Measurements from ENCODE around the gene FTMT.
A peak's percentile ranks its signal among the peaks of the same experiment; 100 is the strongest.

The FTMT gene

GRCh38 chr5:121863753-121864285 is 12.1 kb downstream of the FTMT start:
- Histone ChIP-seq H3K9ac (ENCODE audit: low read length) (no peak overlapping the region), H3K27me3 (replicated peaks; ENCODE audit: control insufficient read depth, insufficient read depth, low read length) (no peaks in the 10 kb centered on the region), H3K36me3 (ENCODE audit: control insufficient read depth, insufficient read depth, low read length, severe bottlenecking) (no peaks in the 10 kb centered on the region), H3K4me3 (ENCODE audit: low read length) (no peak overlapping the region), H3K4me1 (ENCODE audit: control insufficient read depth, insufficient read depth, low read length) (no peaks in the 10 kb centered on the region), H3K9me3 (ENCODE audit: control insufficient read depth, low read length) (no peaks in the 10 kb centered on the region)
- no peak for DNase-seq (ENCODE audit: low read depth)

- H3K9me3 ChIP-seq (ENCODE audit: control insufficient read depth, low read length) = no peaks in the 10 kb centered on the region
- no peak overlapping the region for H3K9ac ChIP-seq (ENCODE audit: low read length)
- no peaks in the 10 kb centered on the region for H3K36me3 ChIP-seq (ENCODE audit: control insufficient read depth, insufficient read depth, low read length, severe bottlenecking)
- no peak for DNase-seq (ENCODE audit: low read depth)
- no peaks in the 10 kb centered on the region for H3K27me3 ChIP-seq (replicated peaks; ENCODE audit: control insufficient read depth, insufficient read depth, low read length)
- peaks cover under 1% of the 10 kb centered on the region for H3K4me1 ChIP-seq (ENCODE audit: control insufficient read depth, insufficient read depth, low read length)
- no peak overlapping the region for H3K4me3 ChIP-seq (ENCODE audit: low read length)
These were observed 15.7 kb downstream of the FTMT start for GRCh38 chr5:121867403-121867802.

- no peaks in the 10 kb centered on the region for H3K36me3 ChIP-seq (ENCODE audit: control insufficient read depth, insufficient read depth, low read length, severe bottlenecking)
- peak; percentile 38 for DNase-seq (ENCODE audit: low read depth)
- no peak overlapping the region for H3K4me3 ChIP-seq (ENCODE audit: low read length)
- peaks cover 12% of the 10 kb centered on the region for H3K4me1 ChIP-seq (ENCODE audit: control insufficient read depth, insufficient read depth, low read length)
- no peaks in the 10 kb centered on the region for H3K9me3 ChIP-seq (ENCODE audit: control insufficient read depth, low read length)
- H3K27me3 ChIP-seq (replicated peaks; ENCODE audit: control insufficient read depth, insufficient read depth, low read length) = no peaks in the 10 kb centered on the region
- no peak overlapping the region for H3K9ac ChIP-seq (ENCODE audit: low read length)
These were observed 18.8 kb downstream of the FTMT start for GRCh38 chr5:121870489-121870888.

GRCh38 chr5:121872856-121873255 is 21.2 kb downstream of the FTMT start:
- peaks cover 12% of the 10 kb centered on the region for H3K4me1 ChIP-seq (ENCODE audit: control insufficient read depth, insufficient read depth, low read length)
- no peaks in the 10 kb centered on the region for H3K36me3 ChIP-seq (ENCODE audit: control insufficient read depth, insufficient read depth, low read length, severe bottlenecking)

GRCh38 chr5:121873409-121873808 is 21.7 kb downstream of the FTMT start:
- Histone ChIP-seq H3K4me3 (ENCODE audit: low read length) (no peak overlapping the region), H3K36me3 (ENCODE audit: control insufficient read depth, insufficient read depth, low read length, severe bottlenecking) (no peaks in the 10 kb centered on the region), H3K9ac (ENCODE audit: low read length) (no peak overlapping the region), H3K27me3 (replicated peaks; ENCODE audit: control insufficient read depth, insufficient read depth, low read length) (no peaks in the 10 kb centered on the region), H3K4me1 (ENCODE audit: control insufficient read depth, insufficient read depth, low read length) (peaks cover 12% of the 10 kb centered on the region), H3K9me3 (ENCODE audit: control insufficient read depth, low read length) (no peaks in the 10 kb centered on the region)
- DNase-seq (ENCODE audit: low read depth) = peak; percentile 1

More at GRCh38 chr5:121872856-121873255, 21.2 kb downstream of the FTMT start:
- Histone ChIP-seq H3K9ac (ENCODE audit: low read length) (no peak overlapping the region), H3K27me3 (replicated peaks; ENCODE audit: control insufficient read depth, insufficient read depth, low read length) (no peaks in the 10 kb centered on the region), H3K9me3 (ENCODE audit: control insufficient read depth, low read length) (no peaks in the 10 kb centered on the region), H3K4me3 (ENCODE audit: low read length) (no peak overlapping the region)
- peak; percentile 83 for DNase-seq (ENCODE audit: low read depth)

GRCh38 chr5:121885630-121886029 is 33.9 kb downstream of the FTMT start:
- DNase-seq (ENCODE audit: low read depth) = no peak
- Histone ChIP-seq H3K4me1 (ENCODE audit: control insufficient read depth, insufficient read depth, low read length) (no peaks in the 10 kb centered on the region), H3K9me3 (ENCODE audit: control insufficient read depth, low read length) (no peaks in the 10 kb centered on the region), H3K4me3 (ENCODE audit: low read length) (no peak overlapping the region), H3K27me3 (replicated peaks; ENCODE audit: control insufficient read depth, insufficient read depth, low read length) (no peaks in the 10 kb centered on the region), H3K9ac (ENCODE audit: low read length) (no peak overlapping the region), H3K36me3 (ENCODE audit: control insufficient read depth, insufficient read depth, low read length, severe bottlenecking) (no peaks in the 10 kb centered on the region)

GRCh38 chr5:121887727-121888126 is 36.0 kb downstream of the FTMT start:
- Histone ChIP-seq H3K4me1 (ENCODE audit: control insufficient read depth, insufficient read depth, low read length) (no peaks in the 10 kb centered on the region), H3K9ac (ENCODE audit: low read length) (no peak overlapping the region), H3K27me3 (replicated peaks; ENCODE audit: control insufficient read depth, insufficient read depth, low read length) (no peaks in the 10 kb centered on the region), H3K36me3 (ENCODE audit: control insufficient read depth, insufficient read depth, low read length, severe bottlenecking) (no peaks in the 10 kb centered on the region), H3K4me3 (ENCODE audit: low read length) (no peak overlapping the region), H3K9me3 (ENCODE audit: control insufficient read depth, low read length) (no peaks in the 10 kb centered on the region)
- no peak for DNase-seq (ENCODE audit: low read depth)

- Histone ChIP-seq H3K9ac (ENCODE audit: low read length) (no peak overlapping the region), H3K27me3 (replicated peaks; ENCODE audit: control insufficient read depth, insufficient read depth, low read length) (no peaks in the 10 kb centered on the region), H3K9me3 (ENCODE audit: control insufficient read depth, low read length) (no peaks in the 10 kb centered on the region), H3K4me1 (ENCODE audit: control insufficient read depth, insufficient read depth, low read length) (no peaks in the 10 kb centered on the region), H3K36me3 (ENCODE audit: control insufficient read depth, insufficient read depth, low read length, severe bottlenecking) (no peaks in the 10 kb centered on the region), H3K4me3 (ENCODE audit: low read length) (no peak overlapping the region)
- no peak for DNase-seq (ENCODE audit: low read depth)
These were observed 38.7 kb downstream of the FTMT start for GRCh38 chr5:121890297-121890858.

GRCh38 chr5:121897341-121897740 is 45.7 kb downstream of the FTMT start:
- Histone ChIP-seq H3K4me3 (ENCODE audit: low read length) (no peak overlapping the region), H3K36me3 (ENCODE audit: control insufficient read depth, insufficient read depth, low read length, severe bottlenecking) (no peaks in the 10 kb centered on the region), H3K4me1 (ENCODE audit: control insufficient read depth, insufficient read depth, low read length) (no peaks in the 10 kb centered on the region)

GRCh38 chr5:121899346-121899745 is 47.7 kb downstream of the FTMT start:
- Histone ChIP-seq H3K4me3 (ENCODE audit: low read length) (no peak overlapping the region), H3K9ac (ENCODE audit: low read length) (no peak overlapping the region), H3K9me3 (ENCODE audit: control insufficient read depth, low read length) (no peaks in the 10 kb centered on the region), H3K36me3 (ENCODE audit: control insufficient read depth, insufficient read depth, low read length, severe bottlenecking) (no peaks in the 10 kb centered on the region), H3K27me3 (replicated peaks; ENCODE audit: control insufficient read depth, insufficient read depth, low read length) (no peaks in the 10 kb centered on the region), H3K4me1 (ENCODE audit: control insufficient read depth, insufficient read depth, low read length) (no peaks in the 10 kb centered on the region)
- no peak for DNase-seq (ENCODE audit: low read depth)

More at GRCh38 chr5:121897341-121897740, 45.7 kb downstream of the FTMT start:
- no peak overlapping the region for H3K9ac ChIP-seq (ENCODE audit: low read length)
- DNase-seq (ENCODE audit: low read depth) = no peak
- no peaks in the 10 kb centered on the region for H3K27me3 ChIP-seq (replicated peaks; ENCODE audit: control insufficient read depth, insufficient read depth, low read length)
- H3K9me3 ChIP-seq (ENCODE audit: control insufficient read depth, low read length) = no peaks in the 10 kb centered on the region
